Measurements from ENCODE around the gene BCL2L1. TPM values are rescaled to one million over a fixed set of nuclear protein-coding genes. Genes with fewer than 3 reads are reported as not detected.

The BCL2L1 gene
- total and polyA plus RNA-seq, 2 experiments from 2014 or later: 42.4 to 110 TPM

GRCh38 chr20:31617432-31618104 lies 105.1 kb downstream of the BCL2L1 start (continued):
- TF ChIP-seq ZNF462 (CRISPR knock-in tag; IDR thresholded peaks at IDR 0.05): no peak
- TF ChIP-seq JUNB (IDR thresholded peaks at IDR 0.05; ENCODE audit: unreplicated experiment): no peak
- no peak for TF ChIP-seq STAT1 (IDR thresholded peaks at IDR 0.05; ENCODE audit: unreplicated experiment)
- no peak for TF ChIP-seq ETS1 (IDR thresholded peaks at IDR 0.05)
- TF ChIP-seq CREB1 (CRISPR knock-in tag; IDR thresholded peaks at IDR 0.05; ENCODE audit: low read depth): no peak
- TF ChIP-seq NANOG (IDR thresholded peaks at IDR 0.05; ENCODE audit: borderline replicate concordance): no peak
- TF ChIP-seq EZH2phosphoT487 (IDR thresholded peaks at IDR 0.05; ENCODE audit: unreplicated experiment): no peak

GRCh38 chr20:31615416-31615815 lies 107.3 kb downstream of the BCL2L1 start:
- H3K36me3 ChIP-seq (ENCODE audit: insufficient read depth): no peaks in the 10 kb centered on the region
- H3K4me3 Mint-ChIP-seq: no peak overlapping the region

More at GRCh38 chr20:31615416-31615815, 107.3 kb downstream of the BCL2L1 start:
- H4K20me1 ChIP-seq (replicated peaks; ENCODE audit: insufficient read depth): no peaks in the 10 kb centered on the region
- H3K4me1 Mint-ChIP-seq: peaks cover 7% of the 10 kb centered on the region
- peaks cover 6% of the 10 kb centered on the region for H3K4me1 ChIP-seq (ENCODE audit: insufficient read depth)
- no peak overlapping the region for H3K4me3 ChIP-seq
- no peak overlapping the region for H3K27ac ChIP-seq (ENCODE audit: low read depth)
- H3K9me2 ChIP-seq (ENCODE audit: insufficient read depth): no peaks in the 10 kb centered on the region; the same call in none of the 2 replicates
- TF ChIP-seq ZNF331 (CRISPR knock-in tag; IDR thresholded peaks at IDR 0.05; ENCODE audit: low read depth) (no peak), CTCF (conservative IDR thresholded peaks at IDR 0.05; ENCODE audit: low read depth in 2 of 2) (no peak), REST (IDR thresholded peaks at IDR 0.05; ENCODE audit: unreplicated experiment) (no peak), ETS1 (IDR thresholded peaks at IDR 0.05) (no peak), JUNB (IDR thresholded peaks at IDR 0.05; ENCODE audit: unreplicated experiment) (no peak), NANOG (IDR thresholded peaks at IDR 0.05; ENCODE audit: borderline replicate concordance) (no peak), STAT1 (IDR thresholded peaks at IDR 0.05; ENCODE audit: unreplicated experiment) (no peak)
- H3K79me2 ChIP-seq (replicated peaks; ENCODE audit: insufficient read depth): no peaks in the 10 kb centered on the region
- H3F3A ChIP-seq (replicated peaks; ENCODE audit: low read depth): peaks cover 19% of the 10 kb centered on the region; the same call in 1 of the 2 replicates
- peaks cover 3% of the 10 kb centered on the region; the same call in 1 of the 3 replicates for H3K9me3 Mint-ChIP-seq
- no peak for DNase-seq (ENCODE audit: low spot score)
- peaks cover 26% of the 10 kb centered on the region for H3K27me3 Mint-ChIP-seq (ENCODE audit: insufficient read depth, low read depth, poor library complexity)
- ATAC-seq: no peak
- H2AFZ ChIP-seq: no peak overlapping the region
- H3K27me3 ChIP-seq (ENCODE audit: insufficient read depth): no peaks in the 10 kb centered on the region
- no peak overlapping the region for H3K27ac Mint-ChIP-seq
- H3K4me2 ChIP-seq: no peak overlapping the region
- no peaks in the 10 kb centered on the region for H3K36me3 Mint-ChIP-seq (ENCODE audit: low read depth)

Measured in GM23338 (cell line).